Fibroblast of villous mesenchyme (primary cell): Measurements from ENCODE around the gene UGT2A3. TPM values are rescaled to one million over a fixed set of nuclear protein-coding genes. Genes with fewer than 3 reads are reported as not detected.

Source experiments
- DNase-seq: peaks from one replicate; pipeline ENCODE4 v3.0.0-alpha.2; 2010; ENCODE audit warnings: low read depth
- H3K4me3 ChIP-seq: 2 replicates; pipeline ENCODE4 v1.5.1; 2011; ENCODE audit warnings: low read depth, mild to moderate bottlenecking, low read length
- CTCF ChIP-seq: IDR thresholded peaks from 2 replicates; pipeline ENCODE4 v1.5.1; 2012; ENCODE audit warnings: low read depth, mild to moderate bottlenecking, low read length; ENCODE audit not compliant: insufficient read depth
- small RNA-seq: library from RNA; depleted of rRNA; stranded (forward); fragments of <200 nt; gene quantifications from one replicate; pipeline ENCODE3, GENCODE V24; 2012
- total RNA-seq: library from RNA; depleted of rRNA; stranded (reverse); fragments of >200 nt; gene quantifications from 2 replicates; pipeline ENCODE4 v1.2.3, GENCODE V29; 2012

Gene UGT2A3
- total RNA-seq, 1 donor, result not detected

DNA sequence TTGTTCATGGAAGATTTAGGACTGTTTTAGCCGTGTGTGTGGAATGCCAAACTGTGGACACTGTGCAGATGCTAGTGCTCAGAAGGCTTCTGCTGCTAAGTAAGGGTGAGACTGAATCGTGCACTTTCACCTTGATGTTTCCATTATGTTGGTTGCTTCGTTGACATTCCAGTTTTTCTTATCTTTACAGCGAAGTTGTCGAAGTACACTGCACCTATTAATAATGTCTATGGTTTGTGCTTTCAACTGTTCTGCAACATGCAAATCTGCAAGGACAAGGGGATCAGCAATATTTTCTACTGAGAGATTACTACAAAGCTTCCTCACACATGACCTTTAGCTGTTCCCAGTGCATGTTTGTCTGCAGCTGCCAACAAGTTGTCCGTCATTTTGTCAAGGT is 67.7 kb downstream of the UGT2A3 start:
- no peak for TF ChIP-seq CTCF
- no peak overlapping the region for H3K4me3 ChIP-seq
- no peak for DNase-seq

Small RNA genes within 50 kb of the gene (small RNA-seq; reads per million reads assigned to genes)
- not detected for gene AC021146.3
- not detected for gene AC021146.6

Other genes with a start within 250 kb of the UGT2A3 start
- not detected in 2 replicates for gene UGT2B10, start 135.8 kb downstream of the UGT2A3 start, total RNA-seq
- not detected in 2 replicates for gene UGT2B7, start 144.7 kb upstream of the UGT2A3 start, total RNA-seq